GM19468 (cell line): ENCODE results near the gene KNSTRN.

Experiments used
- ATAC-seq: cut with Tn5 transposase; IDR thresholded peaks from one replicate; pipeline ENCODE4 v1.9.1; 2021; ENCODE audit warnings: mild to moderate bottlenecking, moderate library complexity, moderate number of reproducible peaks; ENCODE audit not compliant: unreplicated experiment; ENCODE audit errors: extremely low read depth

The KNSTRN gene

GRCh38 chr15:40392986-40393948 is 10.7 kb downstream of the KNSTRN start:
- ATAC-seq = no peak

DNA sequence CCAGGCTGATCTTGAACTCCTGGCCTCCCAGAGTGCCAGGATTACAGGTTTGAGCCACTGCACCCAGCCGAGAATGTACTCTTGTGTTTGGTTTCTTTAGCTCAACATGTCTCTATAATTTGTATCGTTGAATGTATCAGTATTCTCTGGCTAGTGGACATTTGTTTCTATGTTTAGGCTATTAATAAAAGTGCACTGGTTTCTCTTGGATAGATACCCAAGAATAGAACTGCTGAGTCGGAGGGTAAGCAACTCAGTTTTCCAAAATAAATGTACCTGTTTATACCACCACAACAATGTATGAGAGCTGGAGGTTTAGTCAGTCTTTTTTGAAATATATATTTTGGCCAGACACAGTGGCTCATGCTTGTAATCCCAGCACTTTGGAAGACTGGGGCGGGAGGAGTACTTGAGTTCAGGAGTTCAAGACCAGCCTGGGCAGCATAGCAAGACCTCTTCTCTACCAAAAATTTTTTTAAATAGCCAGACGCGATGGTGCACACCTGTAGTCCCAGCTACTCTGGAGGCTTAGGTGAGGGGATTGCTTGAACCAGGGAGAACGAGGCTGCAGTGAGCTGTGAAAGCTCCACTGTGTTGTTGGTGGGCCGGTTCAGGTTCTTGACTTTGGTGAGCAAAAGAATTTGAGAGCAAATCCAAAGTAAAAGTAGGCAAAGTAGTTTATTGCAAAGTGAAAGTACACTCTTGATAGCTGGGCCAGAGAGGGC is 15.3 kb downstream of the KNSTRN start:
- ATAC-seq = no peak

DNA sequence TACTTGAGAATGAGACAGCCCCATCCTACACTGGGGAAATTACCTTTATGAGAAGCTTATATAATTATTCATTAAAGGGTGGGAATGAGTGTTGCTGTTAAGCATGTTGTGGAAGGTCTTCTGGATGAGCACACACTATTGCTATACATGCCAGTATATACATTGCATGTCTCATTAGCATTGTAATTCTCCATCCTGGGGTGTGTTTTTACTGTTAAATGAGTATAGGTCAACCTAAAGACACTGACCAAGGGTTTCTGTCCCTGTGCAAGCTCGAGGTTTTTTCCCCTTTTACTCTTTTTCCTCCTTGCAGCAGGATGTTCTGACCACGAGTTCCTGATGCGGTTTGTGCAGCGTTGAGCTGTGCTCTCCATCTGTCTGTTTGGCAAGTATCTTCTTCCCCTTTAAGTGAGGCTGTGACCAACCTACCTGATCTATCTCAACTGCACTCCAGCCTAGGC is 15.9 kb downstream of the KNSTRN start:
- no peak for ATAC-seq

DNA sequence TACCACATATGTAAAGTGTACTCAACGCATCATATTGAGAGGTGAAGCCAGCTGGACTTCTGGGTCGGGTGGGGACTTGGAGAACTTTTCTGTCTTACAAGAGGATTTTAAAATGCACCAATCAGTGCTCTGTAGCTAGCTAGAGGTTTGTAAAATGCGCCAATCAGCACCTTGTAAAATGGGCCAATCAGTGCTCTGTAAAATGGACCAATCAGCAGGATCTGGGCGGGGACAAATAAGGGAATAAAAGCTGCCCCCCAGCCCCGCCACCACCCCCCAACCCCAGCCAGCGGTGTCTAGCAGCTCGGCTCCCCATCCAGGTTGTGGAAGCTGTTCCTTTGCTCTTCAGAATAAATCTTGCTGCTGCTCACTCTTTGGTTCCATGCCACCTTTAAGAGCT is 16.8 kb downstream of the KNSTRN start:
- no peak for ATAC-seq

GRCh38 chr15:40405501-40406381 is 23.2 kb downstream of the KNSTRN start, which contains the start of gene IVD:
Gene IVD, plus strand, starts transcription at chr15:40405795. Its CDS starts 33 bp downstream, at chr15:40405828.
- ATAC-seq = peak; percentile 83

GRCh38 chr15:40407330-40407990 is 24.9 kb downstream of the KNSTRN start:
- ATAC-seq = no peak

DNA sequence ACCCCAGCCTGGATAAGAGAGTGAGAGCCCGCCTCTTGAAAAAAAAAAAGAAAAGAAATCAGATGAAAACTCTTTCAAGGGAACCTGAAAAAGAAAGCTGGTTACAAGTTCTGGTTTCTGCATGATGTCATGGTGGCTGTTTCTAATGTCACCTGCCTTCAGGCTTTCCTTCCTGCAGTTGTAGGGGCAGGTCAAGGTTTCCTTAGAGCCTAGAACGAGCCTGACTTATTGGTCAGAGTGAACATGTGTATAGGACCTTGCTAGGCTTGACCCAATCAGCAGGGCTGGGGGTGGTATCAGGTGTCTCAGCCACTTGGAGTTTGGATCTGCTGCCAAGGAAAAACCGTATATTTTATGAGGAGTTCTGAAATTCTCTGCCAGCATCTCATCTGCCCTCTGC is 26.8 kb downstream of the KNSTRN start:
- ATAC-seq = no peak

- no peak for ATAC-seq
These were observed 28.0 kb downstream of the KNSTRN start for GRCh38 chr15:40410476-40410875.

DNA sequence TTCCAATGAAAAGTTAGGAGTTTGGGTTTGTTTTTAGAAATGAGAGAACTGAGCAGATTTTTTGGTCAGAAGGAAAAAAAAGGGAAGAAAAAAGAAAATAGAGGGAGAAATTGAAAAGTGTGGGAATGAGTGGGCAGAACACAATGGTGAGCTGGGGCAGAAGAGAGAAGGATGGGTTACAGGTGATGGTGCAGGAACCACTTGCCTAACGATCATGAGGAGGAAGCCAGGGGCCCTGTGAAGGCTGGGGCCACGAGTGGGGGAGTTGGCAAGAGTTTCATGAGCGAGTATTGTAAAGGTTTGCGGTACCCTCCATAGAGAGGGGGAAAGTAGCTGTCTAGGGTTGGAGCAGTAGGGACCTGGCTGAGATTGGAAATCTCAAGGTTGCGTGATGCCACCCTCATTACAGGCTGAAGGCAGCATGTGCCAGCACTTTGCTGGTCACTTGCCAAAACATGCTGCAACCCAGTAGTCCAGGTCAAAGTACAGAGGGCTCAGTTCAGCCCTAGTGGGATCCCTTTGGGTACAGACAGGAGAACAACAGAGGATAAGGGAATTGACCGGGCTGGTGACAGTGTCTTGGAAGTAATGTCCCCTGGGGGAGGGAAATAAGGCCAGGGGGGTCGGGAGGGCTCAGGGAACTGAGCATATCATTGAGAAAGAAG is 29.7 kb downstream of the KNSTRN start:
- ATAC-seq = no peak

DNA sequence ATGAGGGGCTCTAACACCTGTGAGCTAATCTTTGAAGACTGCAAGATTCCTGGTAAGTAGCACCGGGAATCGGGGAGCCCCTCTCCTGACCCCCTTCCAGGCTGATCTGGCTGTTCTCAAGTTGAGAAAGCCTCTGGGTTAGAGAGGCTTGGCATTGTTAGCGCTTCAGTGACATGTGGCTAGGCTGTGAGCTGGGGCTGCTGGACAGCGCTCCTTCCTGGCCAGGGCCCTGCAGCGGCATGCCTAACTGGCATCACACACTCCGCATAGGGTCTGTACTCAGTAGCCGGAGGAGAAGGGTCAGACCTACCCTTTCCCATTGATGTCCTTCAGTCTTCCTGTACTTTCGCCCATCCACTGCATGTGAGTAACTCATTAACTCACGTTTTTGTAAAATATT is 30.5 kb downstream of the KNSTRN start:
- ATAC-seq = no peak

GRCh38 chr15:40414816-40415215 is 32.3 kb downstream of the KNSTRN start:
- ATAC-seq = no peak

- ATAC-seq = no peak
These were observed 32.7 kb downstream of the KNSTRN start for GRCh38 chr15:40415226-40415625.

DNA sequence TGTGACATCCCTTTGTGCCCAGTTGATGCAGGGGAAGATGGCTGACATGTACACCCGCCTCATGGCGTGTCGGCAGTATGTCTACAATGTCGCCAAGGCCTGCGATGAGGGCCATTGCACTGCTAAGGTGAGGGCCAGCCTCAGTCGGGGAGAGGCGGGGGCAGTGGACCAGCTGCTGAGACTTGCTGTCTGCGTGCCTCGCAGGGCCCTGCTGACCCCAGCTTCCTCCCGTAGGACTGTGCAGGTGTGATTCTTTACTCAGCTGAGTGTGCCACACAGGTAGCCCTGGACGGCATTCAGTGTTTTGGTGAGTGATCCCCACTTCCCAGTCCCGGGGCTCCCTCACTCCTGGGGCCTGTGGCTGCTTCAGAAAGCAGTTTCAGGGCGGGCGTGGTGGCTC is 33.5 kb downstream of the KNSTRN start:
- no peak for ATAC-seq

DNA sequence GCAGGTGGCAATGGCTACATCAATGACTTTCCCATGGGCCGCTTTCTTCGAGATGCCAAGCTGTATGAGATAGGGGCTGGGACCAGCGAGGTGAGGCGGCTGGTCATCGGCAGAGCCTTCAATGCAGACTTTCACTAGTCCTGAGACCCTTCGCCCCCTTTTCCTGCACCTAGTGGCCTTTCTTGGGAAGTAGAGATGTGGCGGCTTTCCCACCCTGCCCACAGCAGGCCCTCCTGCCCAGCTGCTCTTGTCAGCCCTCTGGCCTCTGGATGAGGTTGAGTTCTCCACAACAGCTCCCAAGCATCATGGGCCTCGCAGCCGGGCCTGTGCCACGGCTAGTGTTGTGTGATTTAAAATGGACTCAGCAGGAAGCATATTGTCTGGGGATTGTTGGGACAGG is 35.6 kb downstream of the KNSTRN start:
- ATAC-seq = no peak

GRCh38 chr15:40420071-40420713 is 37.7 kb downstream of the KNSTRN start:
- no peak for ATAC-seq

DNA sequence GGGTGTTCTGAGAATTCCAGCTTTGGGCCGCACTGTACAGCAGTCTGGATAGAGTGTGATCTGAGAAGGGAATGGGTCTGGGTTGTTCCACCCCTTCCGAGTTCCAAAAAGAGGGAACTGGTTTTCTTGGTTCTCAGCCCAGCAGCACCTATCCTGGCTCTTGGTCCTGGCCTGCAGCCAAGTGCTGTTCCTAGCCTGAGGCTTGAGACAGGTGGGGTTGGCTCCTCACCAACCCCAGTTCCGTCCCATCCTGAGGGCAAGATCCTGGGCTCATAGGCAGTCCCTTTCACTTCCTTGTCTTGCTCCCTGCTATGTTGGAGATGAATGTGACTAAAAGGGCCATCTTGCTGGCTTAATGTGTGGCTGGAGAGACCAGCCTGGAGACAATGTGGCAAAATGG is 38.3 kb downstream of the KNSTRN start:
- ATAC-seq = no peak

GRCh38 chr15:40421246-40422157 is 39.0 kb downstream of the KNSTRN start:
- ATAC-seq = no peak
